Cardiac muscle cell (in vitro differentiated cells and primary cell): ENCODE data around the gene ENTPD6. TPM values are rescaled to one million over a fixed set of nuclear protein-coding genes. Genes with fewer than 3 reads are reported as not detected.

ENCODE experiments used
- DNase-seq, 2 donors: peaks; one replicate each; pipeline versions ENCODE4 v3.0.0 to v3.0.0-alpha.2; 2010 to 2017; ENCODE audit warnings: low read depth in 1 of 2, low spot score in 1 of 2
- H3K27ac ChIP-seq: fragments of 200-600 bp; sonication (generic); 2 replicates; pipeline ENCODE4 v1.5.1; 2016
- H3K27me3 ChIP-seq: fragments of 200-600 bp; sonication (generic); 2 replicates; pipeline ENCODE4 v1.6.0; 2016; ENCODE audit warnings: control low read depth
- H3K36me3 ChIP-seq: fragments of 200-600 bp; sonication (generic); 2 replicates; pipeline ENCODE4 v1.5.1; 2016; ENCODE audit warnings: control low read depth
- H3K4me1 ChIP-seq: fragments of 200-600 bp; sonication (generic); 2 replicates; pipeline ENCODE4 v1.8.1; 2017; ENCODE audit warnings: low read depth, mild to moderate bottlenecking, mixed run types
- H3K4me3 ChIP-seq: fragments of 200-600 bp; sonication (generic); 2 replicates; pipeline ENCODE4 v1.5.1; 2016; ENCODE audit warnings: mild to moderate bottlenecking
- H3K9me3 ChIP-seq: fragments of 200-600 bp; sonication (generic); 2 replicates; pipeline ENCODE4 v1.5.1; 2017; ENCODE audit warnings: low read depth, mild to moderate bottlenecking, control low read depth
- polyA plus RNA-seq: library from polyadenylated mRNA; unstranded; fragments of >200 nt; fragmentation: Nextera tagmentation; extraction: Ambion mirVana; gene quantifications from 2 replicates; pipeline ENCODE4 v1.2.1, GENCODE V29; 2016
- total RNA-seq: library from RNA; depleted of rRNA; stranded (reverse); fragments of >200 nt; gene quantifications from 2 replicates; pipeline ENCODE4 v1.2.3, GENCODE V29; 2016
- TF ChIP-seq, protein P1 (sequence below): IDR thresholded peaks from 2 replicates; pipeline ENCODE4 v1.5.1; 2012; ENCODE audit warnings: low read depth, mild to moderate bottlenecking, low read length

ENTPD6 gene
- total and polyA plus RNA-seq, 2 experiments from 2014 or later, result 95.7 to 107 TPM

GRCh38 chr20:25250508-25250907, 55.0 kb downstream of the ENTPD6 start:
- peak overlapping the region; percentile 63 for H3K4me3 ChIP-seq
- peaks cover 76% of the 10 kb centered on the region for H3K4me1 ChIP-seq
- no peaks in the 10 kb centered on the region for H3K27me3 ChIP-seq
- no peaks in the 10 kb centered on the region for H3K36me3 ChIP-seq
- peak overlapping the region; percentile 97 for H3K27ac ChIP-seq
- DNase-seq, result no peak
- TF ChIP-seq, protein P1, sequence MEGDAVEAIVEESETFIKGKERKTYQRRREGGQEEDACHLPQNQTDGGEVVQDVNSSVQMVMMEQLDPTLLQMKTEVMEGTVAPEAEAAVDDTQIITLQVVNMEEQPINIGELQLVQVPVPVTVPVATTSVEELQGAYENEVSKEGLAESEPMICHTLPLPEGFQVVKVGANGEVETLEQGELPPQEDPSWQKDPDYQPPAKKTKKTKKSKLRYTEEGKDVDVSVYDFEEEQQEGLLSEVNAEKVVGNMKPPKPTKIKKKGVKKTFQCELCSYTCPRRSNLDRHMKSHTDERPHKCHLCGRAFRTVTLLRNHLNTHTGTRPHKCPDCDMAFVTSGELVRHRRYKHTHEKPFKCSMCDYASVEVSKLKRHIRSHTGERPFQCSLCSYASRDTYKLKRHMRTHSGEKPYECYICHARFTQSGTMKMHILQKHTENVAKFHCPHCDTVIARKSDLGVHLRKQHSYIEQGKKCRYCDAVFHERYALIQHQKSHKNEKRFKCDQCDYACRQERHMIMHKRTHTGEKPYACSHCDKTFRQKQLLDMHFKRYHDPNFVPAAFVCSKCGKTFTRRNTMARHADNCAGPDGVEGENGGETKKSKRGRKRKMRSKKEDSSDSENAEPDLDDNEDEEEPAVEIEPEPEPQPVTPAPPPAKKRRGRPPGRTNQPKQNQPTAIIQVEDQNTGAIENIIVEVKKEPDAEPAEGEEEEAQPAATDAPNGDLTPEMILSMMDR, result no peak
- H3K9me3 ChIP-seq, result no peaks in the 10 kb centered on the region

DNA sequence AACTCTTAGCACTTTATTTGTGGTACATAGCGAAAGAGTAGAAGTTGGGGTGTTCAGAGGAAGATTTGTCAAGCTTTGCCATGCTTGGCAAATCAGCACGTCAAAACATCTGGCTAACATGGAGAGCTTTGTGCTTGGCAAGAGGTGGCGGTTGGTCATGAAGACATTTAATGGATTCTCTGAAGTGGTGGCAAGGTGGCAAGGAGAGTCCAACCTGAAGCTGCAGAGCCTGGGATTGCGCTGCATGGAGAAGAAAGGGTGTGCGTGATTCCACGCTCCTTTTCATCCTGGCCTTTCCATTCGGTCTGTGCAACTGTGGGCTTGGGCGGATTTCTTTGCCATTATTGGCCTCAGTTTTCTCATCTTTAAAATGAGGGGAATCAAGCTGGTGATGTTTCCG, 55.5 kb downstream of the ENTPD6 start:
- no peaks in the 10 kb centered on the region for H3K9me3 ChIP-seq
- TF ChIP-seq, protein P1, result no peak
- H3K4me1 ChIP-seq, result peaks cover 76% of the 10 kb centered on the region
- no peak for DNase-seq
- H3K4me3 ChIP-seq, result peak overlapping the region; percentile 63
- peak overlapping the region; percentile 97 for H3K27ac ChIP-seq
- H3K36me3 ChIP-seq, result no peaks in the 10 kb centered on the region
- H3K27me3 ChIP-seq, result no peaks in the 10 kb centered on the region

DNA sequence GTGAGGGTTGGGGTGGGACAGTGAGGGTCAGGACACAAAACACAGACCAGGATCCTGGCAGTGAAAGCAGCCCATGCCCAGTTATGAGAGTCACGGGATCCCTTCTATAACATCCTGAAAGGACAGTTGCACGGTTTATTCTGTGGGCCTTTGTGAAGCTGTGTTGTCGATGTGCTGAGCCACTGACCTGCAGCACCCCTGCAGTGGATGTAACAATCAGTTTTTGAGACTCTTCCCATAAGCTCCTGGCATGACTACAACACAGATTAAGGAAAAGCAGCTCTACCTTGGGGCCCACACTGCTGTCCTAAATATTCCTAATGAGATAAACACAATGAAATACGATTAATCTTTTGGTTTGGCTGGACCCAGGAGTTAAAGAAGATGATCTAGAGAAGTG, 56.0 kb downstream of the ENTPD6 start:
- Histone ChIP-seq H3K9me3 (no peaks in the 10 kb centered on the region), H3K27me3 (no peaks in the 10 kb centered on the region), H3K27ac (peak overlapping the region; percentile 97), H3K4me3 (no peak overlapping the region), H3K4me1 (peaks cover 78% of the 10 kb centered on the region), H3K36me3 (no peaks in the 10 kb centered on the region)
- TF ChIP-seq, protein P1, result no peak
- DNase-seq, result no peak

DNA sequence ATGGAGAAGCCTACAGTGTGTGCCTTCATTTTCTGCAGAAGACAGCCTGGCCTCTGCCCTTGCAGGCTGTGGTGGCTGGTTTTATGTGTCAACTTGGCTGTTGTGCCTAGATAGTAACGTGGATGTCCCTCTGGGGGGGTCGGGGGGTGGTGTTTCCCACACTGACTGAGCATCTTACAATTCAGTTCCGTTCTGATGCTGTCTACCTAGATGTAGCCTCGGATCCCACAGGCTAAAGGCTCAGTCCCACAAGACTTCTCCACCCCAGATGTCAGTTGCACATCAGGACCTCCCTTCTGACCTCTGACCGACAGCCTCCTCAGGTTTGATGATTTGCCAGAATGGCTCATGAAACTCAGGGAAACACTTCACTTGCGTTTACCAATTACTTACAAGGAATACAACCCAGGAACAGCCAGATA, 56.7 kb downstream of the ENTPD6 start:
- TF ChIP-seq, protein P1, result no peak

GRCh38 chr20:25252686-25253421, 57.3 kb downstream of the ENTPD6 start:
- TF ChIP-seq, protein P1, result no peak
- H3K9me3 ChIP-seq, result no peaks in the 10 kb centered on the region
- peak overlapping the region; percentile 97 for H3K27ac ChIP-seq
- no peaks in the 10 kb centered on the region for H3K36me3 ChIP-seq
- H3K4me3 ChIP-seq, result no peak overlapping the region
- DNase-seq, result no peak
- no peaks in the 10 kb centered on the region for H3K27me3 ChIP-seq
- H3K4me1 ChIP-seq, result peaks cover 84% of the 10 kb centered on the region

More for the DNA sequence above, 56.7 kb downstream of the ENTPD6 start:
- DNase-seq, result no peak
- H3K4me1 ChIP-seq, result peaks cover 78% of the 10 kb centered on the region
- no peaks in the 10 kb centered on the region for H3K9me3 ChIP-seq
- no peaks in the 10 kb centered on the region for H3K36me3 ChIP-seq
- H3K27ac ChIP-seq, result peak overlapping the region; percentile 97
- H3K4me3 ChIP-seq, result no peak overlapping the region
- H3K27me3 ChIP-seq, result no peaks in the 10 kb centered on the region
